ENCODE data around the gene UNC13A.

- no peak for TF ChIP-seq CTCF (IDR thresholded peaks at IDR 0.05)
- no peak for TF ChIP-seq POLR2A (IDR thresholded peaks at IDR 0.05)
Measured at GRCh38 chr19:17727843-17728242, 39.7 kb upstream of the UNC13A start.

All from heart left ventricle (tissue), 13 donors.